ENCODE results near the gene TBC1D22A. TPM values are rescaled to one million over a fixed set of nuclear protein-coding genes. Genes with fewer than 3 reads are reported as not detected.

The TBC1D22A gene
- total RNA-seq, 1 donor from 2014 or later: 87.8 TPM

DNA sequence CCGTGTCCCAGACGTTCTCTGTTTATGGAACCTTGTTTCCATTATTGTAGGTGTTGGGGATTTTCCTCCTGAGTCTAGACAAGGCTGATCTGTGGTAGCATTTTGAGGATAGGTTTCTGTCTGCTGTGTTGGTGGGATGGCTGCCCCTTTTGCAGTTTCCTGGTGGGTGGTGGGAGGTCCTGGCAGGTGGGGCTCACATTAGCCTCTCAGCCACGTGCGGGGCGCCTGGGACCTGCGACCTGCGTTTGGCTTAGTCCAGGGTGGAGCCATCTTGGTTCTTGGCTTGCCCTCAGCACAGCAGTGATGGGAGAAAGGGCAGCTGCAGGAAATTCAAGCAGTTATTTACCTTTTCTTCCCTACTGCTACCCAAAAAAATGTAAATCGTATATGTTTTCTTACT, 143.4 kb downstream of the TBC1D22A start:
- TF ChIP-seq, protein P1, sequence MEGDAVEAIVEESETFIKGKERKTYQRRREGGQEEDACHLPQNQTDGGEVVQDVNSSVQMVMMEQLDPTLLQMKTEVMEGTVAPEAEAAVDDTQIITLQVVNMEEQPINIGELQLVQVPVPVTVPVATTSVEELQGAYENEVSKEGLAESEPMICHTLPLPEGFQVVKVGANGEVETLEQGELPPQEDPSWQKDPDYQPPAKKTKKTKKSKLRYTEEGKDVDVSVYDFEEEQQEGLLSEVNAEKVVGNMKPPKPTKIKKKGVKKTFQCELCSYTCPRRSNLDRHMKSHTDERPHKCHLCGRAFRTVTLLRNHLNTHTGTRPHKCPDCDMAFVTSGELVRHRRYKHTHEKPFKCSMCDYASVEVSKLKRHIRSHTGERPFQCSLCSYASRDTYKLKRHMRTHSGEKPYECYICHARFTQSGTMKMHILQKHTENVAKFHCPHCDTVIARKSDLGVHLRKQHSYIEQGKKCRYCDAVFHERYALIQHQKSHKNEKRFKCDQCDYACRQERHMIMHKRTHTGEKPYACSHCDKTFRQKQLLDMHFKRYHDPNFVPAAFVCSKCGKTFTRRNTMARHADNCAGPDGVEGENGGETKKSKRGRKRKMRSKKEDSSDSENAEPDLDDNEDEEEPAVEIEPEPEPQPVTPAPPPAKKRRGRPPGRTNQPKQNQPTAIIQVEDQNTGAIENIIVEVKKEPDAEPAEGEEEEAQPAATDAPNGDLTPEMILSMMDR (IDR thresholded peaks at IDR 0.05): no peak
- no peaks in the 10 kb centered on the region for H3K4me1 ChIP-seq
- no peaks in the 10 kb centered on the region for H3K9me3 ChIP-seq
- no peak overlapping the region for H3K4me3 ChIP-seq
- DNase-seq (ENCODE audit: low spot score in 2 of 2): no peak
- peaks cover 2 to 8% of the 10 kb centered on the region in 2 donors for H3K36me3 ChIP-seq
- intact Hi-C loops (cut with DNase I): no loop called here
- no peaks in the 10 kb centered on the region for H3K27me3 ChIP-seq
- no peak overlapping the region for H3K27ac ChIP-seq

- intact Hi-C loops (cut with DNase I): no loop called here
- Histone ChIP-seq H3K4me1 (no peaks in the 10 kb centered on the region), H3K4me3 (no peak overlapping the region), H3K27me3 (no peaks in the 10 kb centered on the region), H3K9me3 (no peaks in the 10 kb centered on the region), H3K36me3 (peaks cover 2 to 8% of the 10 kb centered on the region in 2 donors), H3K27ac (no peak overlapping the region)
- TF ChIP-seq, protein P1 (IDR thresholded peaks at IDR 0.05): no peak
- DNase-seq (ENCODE audit: low spot score in 2 of 2): no peak
Measured at GRCh38 chr22:46906326-46907045, 144.0 kb downstream of the TBC1D22A start.

- Histone ChIP-seq H3K9me3 (no peaks in the 10 kb centered on the region), H3K27ac (no peak overlapping the region), H3K36me3 (peaks cover 2 to 12% of the 10 kb centered on the region in 2 donors), H3K4me3 (no peak overlapping the region), H3K27me3 (no peaks in the 10 kb centered on the region), H3K4me1 (no peaks in the 10 kb centered on the region)
- TF ChIP-seq, protein P1 (IDR thresholded peaks at IDR 0.05): no peak
- no peak for DNase-seq (ENCODE audit: low spot score in 2 of 2)
- intact Hi-C loops (cut with DNase I): no loop called here
Measured at GRCh38 chr22:46907241-46908215, 145.1 kb downstream of the TBC1D22A start.

DNA sequence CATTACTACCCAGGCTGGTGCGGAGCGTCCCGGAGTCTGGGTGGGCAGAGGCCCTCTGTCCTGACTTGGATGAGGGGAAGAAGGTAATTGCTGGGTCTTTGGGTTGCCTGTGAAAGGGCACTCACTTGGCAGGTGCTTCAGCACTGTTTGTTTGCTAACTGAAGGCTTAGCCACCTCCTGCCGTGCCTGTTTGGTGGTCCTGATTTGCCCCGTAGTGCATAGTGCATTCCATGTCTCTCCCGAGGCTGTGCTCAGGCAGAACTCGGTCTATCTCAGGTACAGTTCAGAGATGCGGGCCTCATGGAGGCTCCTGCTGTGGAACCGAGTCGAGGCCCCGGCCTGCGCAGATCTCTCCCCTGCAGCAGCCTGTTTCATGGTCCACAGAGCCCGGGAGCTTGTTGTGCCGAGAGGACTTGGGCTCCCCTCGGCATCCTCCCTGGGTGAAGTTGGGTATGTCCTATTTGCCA, 146.2 kb downstream of the TBC1D22A start:
- no peak for DNase-seq (ENCODE audit: low spot score in 2 of 2)

More for the DNA sequence above, 146.2 kb downstream of the TBC1D22A start:
- Histone ChIP-seq H3K27me3 (no peaks in the 10 kb centered on the region), H3K27ac (no peak overlapping the region), H3K36me3 (peaks cover 2 to 9% of the 10 kb centered on the region in 2 donors), H3K9me3 (no peaks in the 10 kb centered on the region), H3K4me3 (no peak overlapping the region), H3K4me1 (no peaks in the 10 kb centered on the region)
- TF ChIP-seq, protein P1 (IDR thresholded peaks at IDR 0.05): no peak
- intact Hi-C loops (cut with DNase I): no loop called here

Data from ascending aorta (tissue), 2 donors.